Measurements from ENCODE around the gene SNX6. TPM values are rescaled to one million over a fixed set of nuclear protein-coding genes. Genes with fewer than 3 reads are reported as not detected.

SNX6 gene
- total RNA-seq, 1 donor from 2014 or later = 62.5 TPM

- Mint-ChIP-seq H3K4me1 (no peaks in the 10 kb centered on the region), H3K9me3 (no peaks in the 10 kb centered on the region), H3K36me3 (peaks cover 26% of the 10 kb centered on the region), H3K27ac (no peak overlapping the region), H3K4me3 (no peak overlapping the region), H3K27me3 (ENCODE audit: low read depth) (no peaks in the 10 kb centered on the region)
- DNase-seq (ENCODE audit: low spot score in 2 of 2, unreplicated experiment in 2 of 2) = no peak
- no peak for TF ChIP-seq CTCF (IDR thresholded peaks at IDR 0.05; ENCODE audit: unreplicated experiment)
These were observed 24.5 kb downstream of the SNX6 start for GRCh38 chr14:34605461-34605860.

GRCh38 chr14:34604995-34605394 lies 25.0 kb downstream of the SNX6 start:
- no peak for TF ChIP-seq CTCF (IDR thresholded peaks at IDR 0.05; ENCODE audit: unreplicated experiment)
- Mint-ChIP-seq H3K9me3 (no peaks in the 10 kb centered on the region), H3K36me3 (peaks cover 28% of the 10 kb centered on the region), H3K4me3 (no peak overlapping the region), H3K4me1 (no peaks in the 10 kb centered on the region), H3K27me3 (ENCODE audit: low read depth) (no peaks in the 10 kb centered on the region), H3K27ac (no peak overlapping the region)
- no peak for DNase-seq (ENCODE audit: low spot score in 2 of 2, unreplicated experiment in 2 of 2)

GRCh38 chr14:34596891-34597290 lies 33.1 kb downstream of the SNX6 start:
- Mint-ChIP-seq H3K4me3 (no peak overlapping the region), H3K27me3 (ENCODE audit: low read depth) (no peaks in the 10 kb centered on the region), H3K9me3 (no peaks in the 10 kb centered on the region), H3K4me1 (no peaks in the 10 kb centered on the region), H3K27ac (no peak overlapping the region), H3K36me3 (peaks cover 54% of the 10 kb centered on the region)
- TF ChIP-seq CTCF (IDR thresholded peaks at IDR 0.05; ENCODE audit: unreplicated experiment) = no peak
- DNase-seq (ENCODE audit: low spot score in 2 of 2, unreplicated experiment in 2 of 2) = no peak

GRCh38 chr14:34593740-34594375 lies 36.1 kb downstream of the SNX6 start:
- Mint-ChIP-seq H3K27ac (no peak overlapping the region), H3K36me3 (peaks cover 58% of the 10 kb centered on the region), H3K4me1 (no peaks in the 10 kb centered on the region), H3K9me3 (peaks cover 5% of the 10 kb centered on the region), H3K4me3 (no peak overlapping the region), H3K27me3 (ENCODE audit: low read depth) (no peaks in the 10 kb centered on the region)
- TF ChIP-seq CTCF (IDR thresholded peaks at IDR 0.05; ENCODE audit: unreplicated experiment) = no peak
- DNase-seq (ENCODE audit: low spot score in 2 of 2, unreplicated experiment in 2 of 2) = no peak

- H3K36me3 Mint-ChIP-seq = peaks cover 54% of the 10 kb centered on the region
- H3K9me3 Mint-ChIP-seq = peaks cover 5% of the 10 kb centered on the region
- DNase-seq (ENCODE audit: low spot score in 2 of 2, unreplicated experiment in 2 of 2) = no peak
These were observed 37.3 kb downstream of the SNX6 start for GRCh38 chr14:34592623-34593022.

More at GRCh38 chr14:34592623-34593022, 37.3 kb downstream of the SNX6 start:
- H3K4me1 Mint-ChIP-seq = no peaks in the 10 kb centered on the region
- no peak for TF ChIP-seq CTCF (IDR thresholded peaks at IDR 0.05; ENCODE audit: unreplicated experiment)
- H3K4me3 Mint-ChIP-seq = no peak overlapping the region
- H3K27me3 Mint-ChIP-seq (ENCODE audit: low read depth) = no peaks in the 10 kb centered on the region
- no peak overlapping the region for H3K27ac Mint-ChIP-seq

Measured in mesothelial cell of epicardium (in vitro differentiated cells).